Thyroid gland (tissue), 4 donors: ENCODE results near the gene CHST12. TPM values are rescaled to one million over a fixed set of nuclear protein-coding genes. Genes with fewer than 3 reads are reported as not detected.
A peak's percentile ranks its signal among the peaks of the same experiment; 100 is the strongest.

Source experiments
- DNase-seq, 2 donors: peaks; one replicate each; pipeline ENCODE4 v3.0.0-alpha.2; 2019
- H3K27ac ChIP-seq, 3 donors: fragments of 200-600 bp; sonication (generic); 1 replicate in 2 of 3; 2 replicates in 1 of 3; pipeline ENCODE4 v1.5.1; 2016 to 2019; ENCODE audit warnings: mild to moderate bottlenecking in 1 of 3, moderate library complexity in 1 of 3
- H3K27me3 ChIP-seq: fragments of 200-600 bp; sonication (generic); one replicate; pipeline ENCODE4 v1.5.1; 2019
- H3K36me3 ChIP-seq, 2 donors: fragments of 200-600 bp; sonication (generic); one replicate each; pipeline ENCODE4 v1.5.1; 2016 to 2019
- H3K4me1 ChIP-seq, 2 donors: fragments of 200-600 bp; sonication (generic); one replicate each; pipeline ENCODE4 v1.5.1; 2017 to 2019
- H3K4me3 ChIP-seq, 3 donors: fragments of 200-600 bp; sonication (generic); replicated peaks in 1 of 3; 1 replicate in 2 of 3; 2 replicates in 1 of 3; pipeline ENCODE4 v1.5.1; 2016; ENCODE audit warnings: mild to moderate bottlenecking in 1 of 3
- H3K9me3 ChIP-seq: fragments of 200-600 bp; sonication (generic); one replicate; pipeline ENCODE4 v1.5.1; 2017
- POLR2A ChIP-seq, 2 donors: fragments of 450-650 bp; IDR thresholded peaks; one replicate each; pipeline ENCODE4 v1.6.1; 2017; ENCODE audit warnings: antibody characterized with exemption in 2 of 2, mild to moderate bottlenecking in 2 of 2, moderate library complexity in 1 of 2
- WGBS, 2 donors: methylation state at CpG; one replicate each; pipeline ENCODE4 v1.1.5; 2017; 5-methylcytosine and 5-hydroxymethylcytosine counted together
- intact Hi-C: fragments of 100-400 bp; cut with DNase I; formaldehyde crosslinking; loops from one replicate; pipeline ENCODE4 v1.15.1; 2023
- total RNA-seq, 4 donors: library from RNA; depleted of rRNA; stranded (reverse); fragments of >200 nt; gene quantifications; one replicate each; pipeline ENCODE4 v1.2.3, GENCODE V29; 2016
- TF ChIP-seq, protein P1 (sequence below), 6 experiments: fragments of 200-600 bp in 3 of 6; fragments of 450-650 bp in 3 of 6; sonication (generic) in 3 of 6; IDR thresholded peaks; one replicate each; pipeline ENCODE4 v1.5.1; 2016 to 2019; ENCODE audit warnings: antibody characterized with exemption in 6 of 6, mild to moderate bottlenecking in 2 of 6, inconsistent platforms in 1 of 6, moderate library complexity in 1 of 6

Gene CHST12
- total RNA-seq, 4 donors from 2014 or later = 15.3 to 24.2 (median 19.2) TPM

DNA sequence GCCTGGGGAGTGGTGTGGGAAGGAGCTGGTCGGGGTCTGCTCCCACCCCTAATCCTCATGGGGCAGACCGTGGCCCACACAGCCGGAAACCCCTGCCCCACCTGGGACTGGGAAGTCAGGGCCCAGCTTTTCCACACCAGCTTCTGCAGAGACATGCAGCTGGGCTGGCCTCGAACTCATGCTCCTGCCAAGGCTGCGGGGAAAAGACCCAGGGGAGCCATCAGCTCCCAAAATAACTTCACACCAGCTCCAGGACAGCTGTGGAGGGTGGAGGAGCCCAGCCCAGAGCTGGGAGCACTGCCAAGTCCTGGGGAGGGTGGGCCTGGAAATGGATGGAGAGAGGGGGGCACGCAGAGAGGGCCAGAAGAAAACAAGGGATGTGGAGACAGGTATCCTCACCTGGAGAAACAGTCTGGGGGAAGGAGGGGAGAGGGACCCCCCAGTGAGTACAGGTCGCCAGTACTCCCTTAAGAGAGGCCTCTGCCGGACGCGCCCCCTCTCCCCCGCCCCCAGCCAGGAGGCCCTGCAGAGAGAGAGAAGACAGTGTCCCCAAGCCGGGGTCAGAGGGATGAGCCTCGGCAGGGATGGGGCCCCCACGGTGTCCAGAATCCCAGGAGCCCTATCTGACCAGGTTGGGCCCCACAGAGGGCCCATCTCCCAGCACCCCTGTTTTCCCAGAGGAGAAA is 84.3 kb downstream of the CHST12 start:
- H3K4me3 ChIP-seq = no peak overlapping the region
- DNase-seq = no peak

DNA sequence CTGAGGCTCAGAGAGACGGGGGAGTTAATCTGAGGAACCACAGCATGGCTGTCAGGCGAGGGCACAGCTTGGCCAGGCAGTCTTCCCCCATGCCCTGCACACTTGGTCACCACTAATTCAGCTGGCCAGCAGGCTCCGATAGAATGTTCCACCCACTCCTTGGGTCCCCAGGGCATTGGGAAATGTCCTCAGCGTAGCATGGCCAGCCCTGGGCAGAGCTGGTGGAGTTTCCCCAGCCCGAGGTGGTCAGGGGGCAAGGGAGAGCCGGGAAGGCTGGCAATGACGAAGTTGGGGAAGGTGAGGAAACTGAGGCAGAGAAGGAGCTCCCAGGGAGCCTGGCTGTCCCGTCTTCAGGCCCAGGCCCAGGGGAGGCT is 84.8 kb downstream of the CHST12 start:
- no peaks in the 10 kb centered on the region for H3K9me3 ChIP-seq
- no peaks in the 10 kb centered on the region for H3K36me3 ChIP-seq
- H3K27ac ChIP-seq = peak overlapping the region in 2 of 3 donors; percentile 33 to 37
- H3K4me3 ChIP-seq = no peak overlapping the region
- intact Hi-C loops = no loop called here
- no peak for TF ChIP-seq POLR2A (IDR thresholded peaks at IDR 0.05)
- TF ChIP-seq, protein P1, sequence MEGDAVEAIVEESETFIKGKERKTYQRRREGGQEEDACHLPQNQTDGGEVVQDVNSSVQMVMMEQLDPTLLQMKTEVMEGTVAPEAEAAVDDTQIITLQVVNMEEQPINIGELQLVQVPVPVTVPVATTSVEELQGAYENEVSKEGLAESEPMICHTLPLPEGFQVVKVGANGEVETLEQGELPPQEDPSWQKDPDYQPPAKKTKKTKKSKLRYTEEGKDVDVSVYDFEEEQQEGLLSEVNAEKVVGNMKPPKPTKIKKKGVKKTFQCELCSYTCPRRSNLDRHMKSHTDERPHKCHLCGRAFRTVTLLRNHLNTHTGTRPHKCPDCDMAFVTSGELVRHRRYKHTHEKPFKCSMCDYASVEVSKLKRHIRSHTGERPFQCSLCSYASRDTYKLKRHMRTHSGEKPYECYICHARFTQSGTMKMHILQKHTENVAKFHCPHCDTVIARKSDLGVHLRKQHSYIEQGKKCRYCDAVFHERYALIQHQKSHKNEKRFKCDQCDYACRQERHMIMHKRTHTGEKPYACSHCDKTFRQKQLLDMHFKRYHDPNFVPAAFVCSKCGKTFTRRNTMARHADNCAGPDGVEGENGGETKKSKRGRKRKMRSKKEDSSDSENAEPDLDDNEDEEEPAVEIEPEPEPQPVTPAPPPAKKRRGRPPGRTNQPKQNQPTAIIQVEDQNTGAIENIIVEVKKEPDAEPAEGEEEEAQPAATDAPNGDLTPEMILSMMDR (IDR thresholded peaks at IDR 0.05) = no peak
- 62 to 65% methylated on average over 8 of the region's 8 CpGs for WGBS, 2 donors
- DNase-seq = peak in 1 of 2 donors; percentile 24
- H3K27me3 ChIP-seq = no peaks in the 10 kb centered on the region
- peaks cover 3 to 36% of the 10 kb centered on the region in 2 donors for H3K4me1 ChIP-seq

More for the DNA sequence above, 84.3 kb downstream of the CHST12 start:
- no peak for TF ChIP-seq POLR2A (IDR thresholded peaks at IDR 0.05)
- TF ChIP-seq, protein P1 (IDR thresholded peaks at IDR 0.05) = no peak
- 43 to 51% methylated on average over 11 to 13 of the region's 14 CpGs for WGBS, 2 donors
- Histone ChIP-seq H3K4me1 (peaks cover 3 to 31% of the 10 kb centered on the region in 2 donors), H3K27ac (peak overlapping the region in 2 of 3 donors; percentile 33 to 37), H3K36me3 (no peaks in the 10 kb centered on the region), H3K27me3 (no peaks in the 10 kb centered on the region), H3K9me3 (no peaks in the 10 kb centered on the region)
- intact Hi-C loops = no loop called here

DNA sequence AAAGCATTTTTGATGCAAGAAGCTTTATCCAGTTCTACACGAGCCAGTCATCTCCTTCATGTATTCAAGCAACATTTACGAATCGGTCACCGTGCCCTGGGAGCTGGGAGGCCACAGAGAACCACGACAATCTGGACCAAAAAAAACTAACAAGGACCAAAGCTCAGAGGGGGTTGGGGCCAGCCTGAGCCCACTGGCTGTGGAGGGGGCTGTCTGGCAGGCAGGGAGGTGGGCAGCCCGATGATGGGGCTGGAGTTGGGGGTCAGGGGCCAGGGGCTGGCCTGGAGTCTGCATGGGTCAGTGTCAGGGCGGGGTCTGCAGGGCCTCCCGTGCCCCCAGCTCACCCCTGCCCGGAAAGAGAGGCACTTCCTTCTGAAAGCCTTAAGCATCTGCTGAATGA is 85.3 kb downstream of the CHST12 start:
- Histone ChIP-seq H3K9me3 (no peaks in the 10 kb centered on the region), H3K4me3 (no peak overlapping the region), H3K4me1 (peaks cover 3 to 40% of the 10 kb centered on the region in 2 donors), H3K27me3 (no peaks in the 10 kb centered on the region), H3K36me3 (no peaks in the 10 kb centered on the region), H3K27ac (peak overlapping the region in 1 of 3 donors; percentile 37)
- TF ChIP-seq POLR2A (IDR thresholded peaks at IDR 0.05) = no peak
- TF ChIP-seq, protein P1 (IDR thresholded peaks at IDR 0.05) = no peak
- 36 to 49% methylated on average over 5 to 9 of the region's 9 CpGs for WGBS, 2 donors
- DNase-seq = no peak
- intact Hi-C loops = no loop called here

DNA sequence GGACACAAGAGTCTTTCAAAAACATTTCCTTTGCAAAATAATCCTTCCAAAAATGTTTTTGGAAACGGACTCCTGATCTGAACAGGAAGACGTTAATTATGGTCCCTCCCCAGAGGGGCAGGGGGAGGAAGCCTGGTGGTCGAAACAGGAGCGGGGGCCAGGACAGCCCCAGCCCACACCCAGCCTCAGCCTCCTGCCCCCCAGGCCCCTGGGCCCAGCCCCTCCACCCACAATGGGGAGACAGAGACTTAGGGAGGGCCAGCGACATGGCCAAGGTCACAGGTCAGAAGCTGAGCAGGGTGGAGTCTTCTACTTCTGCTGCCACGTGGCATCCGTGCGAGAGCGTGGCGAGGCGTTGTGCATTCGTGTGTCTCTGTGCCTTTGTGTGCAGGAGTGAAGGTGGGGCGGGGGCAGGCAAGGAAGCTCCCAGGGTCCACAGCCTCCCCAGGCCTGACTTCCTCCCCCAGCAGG is 86.8 kb downstream of the CHST12 start:
- no peaks in the 10 kb centered on the region for H3K27me3 ChIP-seq

DNA sequence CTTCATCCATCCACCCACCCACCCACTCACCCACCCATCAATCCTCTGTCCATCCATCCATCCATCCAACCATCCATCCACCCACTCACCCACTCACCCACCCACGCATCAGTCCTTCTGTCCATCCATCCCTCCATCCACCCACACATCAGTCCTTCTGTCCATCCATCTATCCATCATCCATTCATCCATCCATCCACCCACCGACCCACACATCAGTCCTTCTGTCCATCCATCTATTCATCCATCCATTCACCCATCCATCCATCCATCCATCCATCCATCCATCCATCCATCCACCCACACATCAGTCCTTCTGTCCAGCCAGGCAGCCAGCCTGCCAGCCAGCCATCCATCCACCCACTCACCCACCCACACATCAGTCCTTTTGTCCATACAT is 88.6 kb downstream of the CHST12 start:
- H3K4me1 ChIP-seq = peaks cover 3 to 43% of the 10 kb centered on the region in 2 donors
- intact Hi-C loops = no loop called here
- no peaks in the 10 kb centered on the region for H3K27me3 ChIP-seq
- no peak for TF ChIP-seq POLR2A (IDR thresholded peaks at IDR 0.05)
- TF ChIP-seq, protein P1 (IDR thresholded peaks at IDR 0.05) = no peak
- no peaks in the 10 kb centered on the region for H3K9me3 ChIP-seq
- no peak overlapping the region for H3K27ac ChIP-seq
- H3K36me3 ChIP-seq = no peaks in the 10 kb centered on the region
- 94 to 100% methylated on average over 2 of the region's 2 CpGs for WGBS, 2 donors
- no peak for DNase-seq
- no peak overlapping the region for H3K4me3 ChIP-seq

More for the DNA sequence above, 86.8 kb downstream of the CHST12 start:
- 57 to 72% methylated on average over 9 to 12 of the region's 13 CpGs for WGBS, 2 donors
- Histone ChIP-seq H3K27ac (peak overlapping the region; percentile 44 to 61 (median 56)), H3K9me3 (no peaks in the 10 kb centered on the region), H3K4me1 (peaks cover 3 to 43% of the 10 kb centered on the region in 2 donors), H3K4me3 (no peak overlapping the region), H3K36me3 (no peaks in the 10 kb centered on the region)
- TF ChIP-seq, protein P1 (IDR thresholded peaks at IDR 0.05) = no peak
- no peak for TF ChIP-seq POLR2A (IDR thresholded peaks at IDR 0.05)
- intact Hi-C loops = no loop called here
- no peak for DNase-seq
